ENCODE results near the gene IL17C.

IL17C gene

DNA sequence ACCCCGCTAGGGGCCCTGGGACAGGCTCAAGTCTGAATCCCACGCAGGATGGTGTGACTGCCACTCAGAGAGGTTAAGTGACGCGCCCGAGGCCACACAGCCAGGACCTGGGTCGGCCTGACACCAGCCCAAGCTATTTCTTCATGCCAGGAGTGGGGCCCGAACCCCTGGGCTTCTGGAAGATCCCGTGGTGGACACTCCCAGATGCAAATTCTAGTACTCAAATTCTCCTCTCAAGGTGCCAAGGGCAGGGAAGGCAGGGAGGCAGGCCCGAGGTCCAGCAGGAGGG, 5.2 kb downstream of the IL17C start:
- in situ Hi-C loops (cut with MboI; ENCODE audit: low sequenced_read_pairs), result no loop called here

DNA sequence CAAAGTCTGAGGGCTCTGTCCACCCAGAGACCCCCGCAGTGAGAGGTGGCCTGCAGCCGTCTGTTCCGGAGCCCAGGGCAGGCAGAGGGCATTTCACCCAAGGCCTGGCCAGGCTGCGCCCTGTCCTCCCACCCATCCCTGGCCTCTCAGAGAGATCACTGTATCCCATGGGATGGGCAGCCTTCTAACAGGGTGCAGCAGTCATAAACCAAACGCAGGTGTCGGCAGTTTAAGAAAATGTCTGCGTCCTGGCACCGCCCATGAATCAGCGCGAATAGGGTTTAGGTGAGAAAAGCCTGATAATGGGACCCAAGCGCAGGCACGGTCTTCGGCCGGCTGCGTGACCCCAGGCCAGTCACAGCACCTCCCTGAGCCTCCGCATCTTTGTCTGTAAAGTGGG, 7.1 kb downstream of the IL17C start:
- in situ Hi-C loops (cut with MboI; ENCODE audit: low sequenced_read_pairs), result no loop called here

DNA sequence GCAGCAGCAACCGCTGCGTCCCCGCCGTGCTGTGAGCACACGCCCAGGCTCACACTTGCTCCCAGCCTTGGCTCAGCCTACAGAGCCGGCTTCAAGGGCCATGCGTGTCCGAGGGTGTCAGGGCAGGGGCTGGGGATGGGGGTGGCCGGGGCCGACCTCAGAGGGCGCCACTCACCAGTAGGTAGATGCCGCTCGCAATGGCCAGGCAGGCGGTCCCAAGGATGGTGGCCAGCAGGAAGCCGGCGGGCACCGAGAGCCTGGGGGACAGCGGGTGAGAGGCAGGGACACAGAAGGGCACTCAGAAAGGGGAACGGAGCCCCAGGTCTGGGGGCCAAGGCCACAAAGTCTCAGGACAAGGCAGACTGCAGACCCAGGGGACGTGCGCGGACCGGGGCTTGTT, 7.6 kb downstream of the IL17C start:
- in situ Hi-C loops (cut with MboI; ENCODE audit: low sequenced_read_pairs), result no loop called here

DNA sequence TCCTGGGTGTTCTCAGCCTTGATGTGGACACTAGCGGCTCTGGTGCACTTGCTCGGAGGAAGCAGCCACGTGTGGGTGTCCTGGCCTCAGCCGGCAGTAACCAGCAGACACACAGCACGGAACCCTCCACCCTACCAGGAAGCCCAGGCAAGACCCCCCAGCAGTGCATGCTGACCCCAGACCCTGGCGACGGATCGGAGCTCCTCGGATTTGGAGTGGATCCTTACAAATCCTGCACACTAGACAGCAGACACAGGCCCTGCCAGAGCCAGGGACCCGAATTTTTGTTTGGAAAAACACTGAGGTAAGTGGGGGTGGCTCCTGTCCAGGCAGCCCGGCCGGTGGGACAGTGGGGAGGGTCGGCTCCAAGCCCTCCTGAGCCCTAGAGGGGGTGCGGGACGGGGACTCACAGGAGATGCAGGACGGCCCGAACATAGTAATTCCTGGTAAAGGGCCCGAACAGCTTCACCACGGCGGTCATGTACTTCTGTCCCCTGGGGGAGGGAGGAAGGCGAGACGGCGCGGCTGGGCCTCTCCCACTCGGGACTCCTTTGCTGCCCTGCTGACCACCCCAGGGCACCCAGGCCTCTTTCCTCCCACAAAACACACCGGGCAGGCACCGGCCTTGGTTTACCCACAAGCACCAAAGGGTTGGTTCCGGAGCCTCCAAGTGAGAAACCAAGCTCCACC, 8.1 kb downstream of the IL17C start:
- in situ Hi-C loops (cut with MboI; ENCODE audit: low sequenced_read_pairs), result no loop called here

DNA sequence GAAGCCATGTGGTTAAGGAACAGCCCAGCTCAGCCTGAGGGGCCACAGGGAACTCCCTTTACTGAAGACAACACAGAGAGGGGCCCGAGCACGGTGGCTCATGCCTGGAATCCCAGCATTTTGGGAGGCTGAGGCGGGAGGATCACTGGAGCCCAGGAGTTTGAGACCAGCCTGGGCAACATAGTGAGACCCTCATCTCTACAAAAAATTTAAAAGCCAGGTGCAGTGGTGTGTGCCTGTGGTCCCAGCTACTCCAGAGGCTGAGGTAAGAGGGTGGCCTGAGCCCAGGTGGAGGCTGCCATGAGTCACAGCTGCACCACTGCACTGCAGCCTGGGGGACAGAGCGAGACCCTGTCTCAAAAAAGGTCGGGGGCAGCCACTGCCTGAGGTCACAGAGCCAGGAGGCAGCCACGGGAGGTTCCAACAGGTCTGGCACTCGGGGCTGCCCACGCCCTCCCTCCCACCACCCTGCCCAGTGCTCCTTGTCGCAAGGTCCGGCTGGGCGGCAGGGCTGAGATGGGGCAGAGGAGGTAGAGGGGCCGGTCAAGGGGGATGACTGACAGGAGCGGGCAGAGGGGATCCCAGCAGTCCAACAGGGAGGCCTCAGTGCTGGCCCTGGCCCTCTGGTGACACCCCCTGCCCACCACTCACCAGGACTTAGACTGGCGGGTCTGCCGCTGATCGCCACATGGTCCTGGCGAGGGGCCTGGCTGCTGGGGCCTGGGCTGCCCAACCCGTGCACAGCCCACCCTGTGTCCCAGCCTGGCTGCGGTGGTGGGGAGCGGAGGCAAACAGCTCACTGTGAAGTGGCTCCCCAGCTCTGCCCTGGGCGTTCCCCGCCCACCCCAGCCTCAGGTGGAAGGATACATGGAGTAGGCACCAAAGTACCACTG, 9.1 kb downstream of the IL17C start:
- in situ Hi-C loops (cut with MboI; ENCODE audit: low sequenced_read_pairs), result no loop called here

DNA sequence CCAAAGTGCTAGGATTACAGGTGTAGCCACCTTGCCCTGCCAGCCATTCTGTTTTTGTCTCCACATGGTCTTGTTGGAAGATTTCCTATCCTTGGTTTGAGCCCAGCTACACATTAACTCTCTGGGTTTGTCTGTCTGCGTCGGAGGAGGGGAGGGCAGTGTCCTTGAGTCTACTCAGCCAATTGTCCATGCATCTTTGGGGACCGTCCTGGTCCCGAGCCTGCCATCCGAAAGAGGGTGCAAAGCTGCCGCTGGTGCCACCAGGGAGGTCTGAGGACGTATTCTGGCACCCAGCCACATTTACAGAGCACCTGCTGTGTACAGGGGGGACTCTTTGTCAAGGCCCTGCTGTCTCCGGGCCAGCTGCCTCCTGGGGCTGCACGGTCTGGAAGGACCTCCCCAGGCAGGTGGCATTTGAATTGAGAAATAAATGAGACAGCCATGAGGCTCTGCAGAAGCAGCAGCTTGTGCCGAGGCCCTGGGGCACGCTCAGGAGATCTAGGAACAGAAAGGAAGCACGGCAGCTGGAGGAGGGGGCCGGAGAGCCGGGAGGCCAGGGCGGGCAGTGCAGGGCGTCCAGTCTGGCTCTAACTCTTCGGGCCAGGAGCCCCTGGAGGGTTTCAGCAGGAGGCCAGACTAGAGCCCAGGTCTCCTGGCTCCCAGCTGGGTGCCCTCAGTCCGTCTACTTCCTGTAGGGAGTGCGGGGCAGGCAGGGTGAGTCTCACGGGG, 11.0 kb downstream of the IL17C start:
- in situ Hi-C loops (cut with MboI; ENCODE audit: low sequenced_read_pairs), result no loop called here

DNA sequence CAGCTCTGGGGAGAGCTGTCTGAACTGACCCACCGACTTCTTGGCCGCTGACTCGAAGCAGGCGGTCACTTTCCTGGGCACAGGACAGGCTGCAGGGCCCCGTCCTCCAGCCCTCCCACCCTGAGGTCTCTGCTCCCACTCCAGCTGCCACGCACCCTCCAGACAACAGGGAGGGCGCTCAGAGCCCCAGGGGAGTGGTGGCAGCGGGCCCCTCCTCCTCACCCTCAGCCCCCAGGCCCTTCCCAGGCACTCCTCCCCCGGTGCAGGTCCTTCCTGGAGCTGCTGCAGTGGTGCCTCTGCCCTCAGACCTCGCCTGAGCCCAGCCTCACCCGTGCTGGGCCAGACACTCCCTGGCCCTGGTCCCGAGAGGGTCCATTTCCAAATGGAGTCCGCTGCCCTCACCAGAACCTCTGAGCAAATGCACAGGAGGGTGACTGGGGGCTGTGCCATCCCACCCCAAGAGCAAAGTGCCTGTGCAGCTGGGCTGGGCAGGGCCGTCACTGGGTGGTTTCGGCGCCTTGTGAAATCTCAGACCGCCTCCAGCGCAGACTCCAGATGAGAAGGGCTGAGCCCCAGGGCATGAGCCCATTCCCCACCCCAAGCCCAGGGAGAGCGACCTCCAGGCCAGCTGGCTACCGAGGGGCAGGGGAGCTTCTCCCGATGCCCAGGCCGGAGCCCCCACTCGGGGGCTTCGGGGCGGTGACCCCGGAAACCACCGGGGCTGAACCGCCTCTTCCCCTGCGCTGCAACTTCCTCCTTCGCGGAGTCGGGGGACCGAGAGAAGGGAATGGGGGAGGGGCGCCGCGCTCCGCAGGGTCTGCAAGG, 11.8 kb downstream of the IL17C start:
- in situ Hi-C loops (cut with MboI; ENCODE audit: low sequenced_read_pairs), result no loop called here

DNA sequence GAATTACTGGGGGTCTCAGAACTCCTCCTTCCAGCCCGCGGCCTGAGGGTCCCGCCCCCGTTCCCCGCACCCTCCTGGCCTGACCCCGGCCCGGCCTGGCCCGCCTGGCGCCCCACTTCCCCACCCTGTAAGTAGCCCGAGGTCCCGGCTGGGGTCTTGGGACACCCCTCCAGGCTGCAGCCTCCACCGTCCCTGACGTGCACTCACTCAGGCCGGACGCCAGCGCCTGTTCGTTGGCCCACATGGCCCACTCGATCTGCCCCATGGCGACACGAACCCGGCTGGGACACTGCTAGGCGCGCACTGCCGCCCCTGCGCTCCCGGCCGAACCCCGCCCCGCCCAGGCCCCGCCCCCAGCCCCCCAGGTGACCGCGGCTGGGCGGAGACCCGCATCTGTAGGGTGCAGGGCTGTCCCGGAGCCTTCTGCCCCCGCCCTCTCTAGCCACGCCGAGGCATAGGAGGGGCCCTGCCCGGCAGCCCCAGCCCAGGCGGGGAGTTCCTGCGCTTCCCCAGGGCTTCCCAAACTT, 12.4 kb downstream of the IL17C start, which contains the start of gene CYBA:
TSS of gene CYBA (minus strand) at position 305 of the 527 bp plus-strand sequence. CDS start at position 265, 40 bp downstream.
- in situ Hi-C loops (cut with MboI; ENCODE audit: low sequenced_read_pairs), result no loop called here

DNA sequence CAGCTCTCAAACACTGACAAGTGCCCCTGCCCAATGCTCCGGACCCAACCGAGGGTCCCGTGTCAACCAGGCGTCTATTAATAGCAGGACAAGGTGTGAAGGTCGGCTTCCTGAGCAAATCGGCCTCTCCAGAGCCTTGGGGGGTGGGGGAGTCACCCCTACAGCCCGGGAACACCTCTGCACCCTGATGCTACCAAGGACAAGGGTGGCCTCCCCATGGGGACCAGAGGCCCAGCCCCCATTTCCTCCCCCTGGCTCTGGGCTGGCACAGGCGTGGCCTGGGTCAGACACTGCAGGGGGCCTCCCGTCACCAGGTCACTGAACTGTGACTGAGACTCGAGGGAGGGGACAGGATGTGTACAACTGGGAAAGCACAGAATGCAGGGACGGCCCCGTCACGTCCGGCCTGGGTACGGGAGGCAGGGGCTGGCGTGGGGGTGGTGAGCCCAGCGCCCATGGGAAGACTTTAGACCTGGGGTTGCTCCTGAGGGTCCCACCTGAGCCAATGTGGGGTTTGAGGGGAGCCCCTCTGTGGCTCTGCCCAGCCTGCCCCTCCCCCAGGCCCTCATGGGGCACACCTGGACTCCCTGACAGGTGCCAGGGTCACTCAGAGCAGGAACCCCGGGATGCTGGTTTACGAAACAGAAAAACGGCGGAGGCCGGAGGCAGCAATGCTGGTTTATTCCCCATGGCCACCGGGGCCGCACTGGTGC, 13.1 kb downstream of the IL17C start:
- in situ Hi-C loops (cut with MboI; ENCODE audit: low sequenced_read_pairs), result no loop called here

DNA sequence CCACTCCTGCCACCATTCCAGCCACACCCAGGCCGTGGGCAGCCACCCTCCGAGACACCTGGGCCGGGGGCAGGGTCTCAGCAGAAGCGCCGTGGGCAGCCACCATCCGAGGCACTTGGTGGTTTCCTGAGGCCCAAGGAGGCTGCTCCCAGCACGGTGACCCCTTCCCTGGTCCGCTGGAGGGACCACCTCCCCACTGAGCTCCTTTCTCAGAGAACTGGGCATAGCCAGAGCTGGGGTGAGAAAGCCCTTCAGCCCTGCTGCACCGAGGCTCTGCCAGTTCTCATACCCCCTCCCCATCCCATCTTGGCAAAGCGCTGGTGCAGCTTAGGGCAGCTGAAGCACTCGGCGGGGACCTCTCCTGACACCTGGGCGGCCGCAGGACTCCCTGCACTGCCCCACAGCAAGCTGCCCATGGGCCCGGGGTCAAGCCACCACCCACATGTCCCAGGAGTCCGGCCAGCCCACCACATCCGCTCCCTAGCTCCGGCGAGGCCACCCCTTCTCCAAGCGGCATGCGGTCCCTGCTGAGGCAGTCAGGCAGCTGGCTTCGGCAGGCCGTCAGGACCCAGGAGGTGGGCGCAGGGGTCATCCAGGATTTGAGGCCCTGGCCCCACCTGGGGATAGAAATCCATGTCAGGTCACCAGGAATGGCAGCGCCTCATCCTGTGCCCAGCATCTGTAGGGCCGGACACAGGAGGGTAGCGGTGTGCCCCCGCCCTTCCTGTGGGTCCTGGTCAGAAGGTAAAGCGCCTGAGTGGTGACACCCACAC, 13.8 kb downstream of the IL17C start:
- in situ Hi-C loops (cut with MboI; ENCODE audit: low sequenced_read_pairs), result no loop called here

DNA sequence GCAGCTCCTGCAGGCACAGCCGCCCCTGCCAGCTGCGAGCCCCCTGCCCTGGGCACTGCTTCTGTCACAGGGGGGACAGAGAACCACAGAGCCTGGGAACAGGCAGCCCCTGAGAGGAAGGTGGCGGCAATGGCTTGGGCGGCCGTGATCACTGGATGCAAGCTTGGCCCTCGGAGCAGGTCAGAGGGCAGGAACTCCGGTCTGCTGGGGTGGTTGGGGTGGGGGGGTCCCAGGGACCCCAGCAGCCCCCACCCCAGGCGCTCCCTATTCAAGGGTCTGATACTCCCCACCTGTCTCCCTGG, 14.3 kb downstream of the IL17C start:
- in situ Hi-C loops (cut with MboI; ENCODE audit: low sequenced_read_pairs), result no loop called here

DNA sequence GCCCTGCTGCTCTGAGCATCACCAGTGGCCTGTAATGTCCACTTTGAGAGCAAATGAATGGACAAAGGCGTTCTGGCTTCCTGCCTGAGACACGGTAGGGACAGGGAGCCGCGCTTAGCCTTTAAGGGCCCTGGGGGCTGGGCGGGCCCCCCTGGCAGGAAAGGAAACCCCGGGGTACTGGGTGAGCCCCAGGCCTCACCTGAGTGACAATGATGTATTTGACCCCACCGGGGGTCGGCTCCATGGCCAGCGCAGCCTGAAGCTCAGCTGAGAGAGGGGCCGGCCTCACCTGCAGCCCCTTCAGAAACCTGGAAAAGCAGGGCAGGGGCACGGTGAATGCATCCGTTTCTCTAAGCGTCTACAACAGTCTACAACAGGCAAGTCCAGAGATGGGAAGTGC, 14.7 kb downstream of the IL17C start:
- in situ Hi-C loops (cut with MboI; ENCODE audit: low sequenced_read_pairs), result no loop called here

DNA sequence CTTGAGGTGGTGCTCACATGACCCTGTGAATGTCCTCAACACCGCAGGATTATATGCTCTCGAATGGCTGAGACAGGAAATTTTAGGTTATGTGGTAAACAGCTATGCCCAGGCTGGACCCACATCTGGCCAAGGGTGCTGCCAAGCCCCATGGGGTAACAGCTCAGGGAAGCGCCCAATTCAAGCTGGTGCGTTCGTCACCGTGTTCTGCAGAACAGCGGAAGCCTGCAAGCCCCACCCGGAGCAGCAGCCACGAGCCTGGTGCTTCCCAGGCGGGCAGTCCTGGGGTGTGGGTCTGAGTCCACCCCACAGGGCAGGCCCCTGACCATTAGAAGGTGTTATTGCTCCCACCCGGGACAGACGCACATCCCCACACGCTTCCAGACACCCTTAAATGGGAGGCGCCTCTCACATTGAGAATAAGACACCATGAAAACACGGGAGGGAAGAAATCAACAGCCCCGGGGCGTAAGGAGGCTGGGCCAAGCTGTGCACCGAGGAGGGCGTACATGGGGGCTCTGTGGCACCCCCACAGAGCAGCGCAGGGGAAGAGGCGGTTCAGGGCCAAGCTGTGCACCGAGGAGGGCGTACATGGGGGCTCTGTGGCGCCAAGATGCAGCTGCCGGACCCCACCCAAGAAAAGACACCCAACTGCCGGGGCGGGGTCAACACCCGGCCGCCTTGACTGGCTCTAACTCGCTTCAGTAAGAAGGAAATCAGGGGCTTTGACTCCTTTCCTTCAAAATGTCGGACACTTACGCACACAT, 15.4 kb downstream of the IL17C start:
- in situ Hi-C loops (cut with MboI; ENCODE audit: low sequenced_read_pairs), result no loop called here

DNA sequence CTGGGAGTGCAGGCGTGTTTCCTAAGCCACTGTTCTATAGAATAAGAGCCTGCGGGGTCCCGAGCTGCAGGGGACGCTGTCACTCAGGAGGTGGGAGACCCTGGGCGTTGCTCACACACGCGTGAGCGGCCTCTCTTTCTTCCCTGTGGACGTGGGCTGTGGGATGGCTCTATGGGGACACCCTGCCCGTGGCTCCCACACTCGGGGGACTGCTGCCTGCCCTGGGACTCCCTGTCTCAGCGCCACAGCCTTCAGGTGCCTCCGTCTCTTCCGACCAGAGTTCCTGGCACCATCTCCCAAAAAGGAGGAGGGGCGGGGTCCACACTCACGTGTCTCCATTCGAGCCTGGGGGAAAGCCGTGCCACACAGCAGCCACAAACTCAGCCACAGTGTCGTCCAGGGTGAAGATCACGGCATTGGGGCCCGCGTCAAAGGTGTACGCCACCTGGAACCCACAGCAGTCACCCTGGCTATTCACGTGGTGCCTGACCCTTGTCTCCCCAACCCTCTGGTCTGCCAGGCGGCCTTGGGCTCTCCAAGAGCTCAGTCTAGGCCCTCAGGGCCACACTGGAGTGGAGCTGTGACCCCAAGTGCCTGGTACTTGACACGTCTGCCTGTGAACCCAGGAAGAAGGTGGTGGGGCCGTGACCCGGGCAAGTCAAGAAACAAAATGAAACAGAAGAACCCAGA, 16.1 kb downstream of the IL17C start:
- in situ Hi-C loops (cut with MboI; ENCODE audit: low sequenced_read_pairs), result no loop called here

DNA sequence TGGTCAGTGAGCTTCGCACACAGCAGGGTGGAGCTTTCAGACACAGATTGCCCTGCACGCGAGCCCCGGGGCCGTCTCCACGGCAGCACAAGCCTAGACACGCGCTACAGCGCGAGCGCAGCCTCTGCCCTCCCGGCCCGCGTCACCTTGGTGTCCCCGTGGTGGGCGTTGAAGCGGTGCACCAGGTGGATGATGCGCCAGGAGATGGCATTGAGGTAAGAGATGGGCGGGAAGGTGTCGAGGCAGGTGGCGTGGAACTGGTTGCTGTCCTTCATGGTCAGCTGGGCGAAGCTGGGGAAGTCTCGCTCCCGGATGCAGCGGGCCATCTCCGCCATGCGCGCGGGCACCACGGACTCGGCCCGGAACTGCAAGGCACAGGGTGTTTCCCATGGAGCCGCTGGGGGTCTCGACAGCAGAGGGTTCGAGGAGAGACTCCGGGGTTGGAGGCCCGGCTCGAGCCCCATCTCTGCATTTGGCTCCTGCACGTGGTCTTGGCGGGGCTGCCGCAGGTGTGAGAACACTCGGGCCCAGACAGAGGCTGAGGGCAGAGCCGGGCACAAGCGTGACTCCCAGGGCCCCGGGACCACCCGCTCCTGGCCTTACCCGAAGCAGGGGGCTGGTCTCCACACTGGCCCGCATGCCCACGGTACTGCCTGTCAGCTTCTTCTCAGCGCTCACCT, 16.8 kb downstream of the IL17C start:
- in situ Hi-C loops (cut with MboI; ENCODE audit: low sequenced_read_pairs), result no loop called here

DNA sequence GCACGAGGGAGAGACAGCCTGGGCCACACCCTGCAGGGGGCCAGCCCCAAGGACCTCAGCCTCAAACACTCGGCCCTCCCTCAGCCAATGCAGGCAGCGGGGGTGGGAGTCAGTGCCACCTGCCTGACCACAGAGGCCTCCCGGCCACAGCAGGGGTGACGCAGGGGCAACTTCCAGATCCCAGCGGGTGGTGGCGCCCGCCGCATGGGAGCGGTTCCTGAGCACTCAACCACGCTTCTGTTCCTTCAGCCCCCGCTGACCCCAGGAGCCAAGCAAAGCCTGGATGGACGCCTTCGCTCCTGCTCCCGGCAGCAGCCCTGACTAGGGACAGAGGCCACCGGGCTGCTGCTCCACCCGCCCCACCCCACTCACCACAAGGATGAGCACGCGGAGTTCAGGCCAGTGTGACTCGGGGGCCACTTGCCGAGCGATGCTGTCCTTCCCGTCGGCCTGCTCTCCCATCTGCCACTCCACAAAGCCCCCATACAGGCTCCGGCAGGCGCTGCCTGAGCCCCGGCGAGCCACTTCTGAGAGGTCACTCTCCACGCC, 17.4 kb downstream of the IL17C start:
- in situ Hi-C loops (cut with MboI; ENCODE audit: low sequenced_read_pairs), result no loop called here

DNA sequence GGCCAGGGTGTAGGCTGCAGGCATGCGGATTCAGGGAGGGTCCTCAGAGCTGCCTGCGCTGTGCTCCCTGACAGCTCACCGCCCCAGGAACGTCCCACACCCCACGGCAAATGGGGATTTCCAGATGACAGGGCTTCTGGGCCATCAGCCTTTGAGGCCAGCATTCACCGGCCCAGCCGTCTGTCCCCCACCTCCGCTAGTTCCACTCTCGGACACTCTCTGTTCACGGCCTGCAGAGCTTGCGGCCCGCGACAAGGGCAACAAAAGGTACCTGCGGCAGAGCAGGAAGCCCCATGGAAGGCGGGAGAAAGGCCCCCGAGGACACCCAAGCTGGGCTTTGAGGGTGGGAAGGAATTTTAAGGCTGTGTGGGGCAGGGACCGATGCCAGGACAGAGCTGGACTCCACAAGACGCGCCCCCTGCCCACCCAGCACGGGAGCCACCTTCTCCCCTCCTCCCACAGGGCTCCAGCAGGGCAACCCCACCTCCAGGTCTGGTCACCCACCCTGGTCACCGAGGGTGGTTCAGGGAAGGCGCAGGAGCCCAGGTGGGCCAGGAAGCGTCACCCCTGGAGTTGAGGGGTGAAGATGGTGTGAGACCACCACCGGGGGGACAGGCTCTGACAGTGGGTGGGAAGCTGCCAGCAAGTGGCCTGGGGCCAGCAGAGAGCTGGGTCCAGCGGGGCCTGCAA, 18.1 kb downstream of the IL17C start:
- in situ Hi-C loops (cut with MboI; ENCODE audit: low sequenced_read_pairs), result no loop called here
